Left ventricle myocardium superior (tissue), 1 donor: ENCODE results near the gene TIAM1. TPM values are rescaled to one million over a fixed set of nuclear protein-coding genes. Genes with fewer than 3 reads are reported as not detected.

Experiments used
- ATAC-seq: fragments of 200-7000 bp; cut with Tn5 transposase; one replicate; pipeline ENCODE4 v1.9.1; 2020; ENCODE audit warnings: mild to moderate bottlenecking, moderate library complexity
- DNase-seq: peaks from one replicate; pipeline ENCODE4 v3.0.0-alpha.2; 2020
- intact Hi-C: fragments of 100-400 bp; cut with micrococcal nuclease; formaldehyde crosslinking; loops from one replicate; pipeline ENCODE4 v1.11.0; 2022
- total RNA-seq: library from RNA; stranded (reverse); fragmentation: NEBNext Ultra II Directional; extraction: Animal tissue kit (Norgen Biotek cat#: 25700); gene quantifications from one replicate; pipeline ENCODE4 v1.2.1, GENCODE V29; 2021
- donor health status: DM: no; HTN: yes; CAD: no; lungs with severe emphysema.

Gene TIAM1
- total RNA-seq, 1 donor from 2014 or later = 1.8 TPM

DNA sequence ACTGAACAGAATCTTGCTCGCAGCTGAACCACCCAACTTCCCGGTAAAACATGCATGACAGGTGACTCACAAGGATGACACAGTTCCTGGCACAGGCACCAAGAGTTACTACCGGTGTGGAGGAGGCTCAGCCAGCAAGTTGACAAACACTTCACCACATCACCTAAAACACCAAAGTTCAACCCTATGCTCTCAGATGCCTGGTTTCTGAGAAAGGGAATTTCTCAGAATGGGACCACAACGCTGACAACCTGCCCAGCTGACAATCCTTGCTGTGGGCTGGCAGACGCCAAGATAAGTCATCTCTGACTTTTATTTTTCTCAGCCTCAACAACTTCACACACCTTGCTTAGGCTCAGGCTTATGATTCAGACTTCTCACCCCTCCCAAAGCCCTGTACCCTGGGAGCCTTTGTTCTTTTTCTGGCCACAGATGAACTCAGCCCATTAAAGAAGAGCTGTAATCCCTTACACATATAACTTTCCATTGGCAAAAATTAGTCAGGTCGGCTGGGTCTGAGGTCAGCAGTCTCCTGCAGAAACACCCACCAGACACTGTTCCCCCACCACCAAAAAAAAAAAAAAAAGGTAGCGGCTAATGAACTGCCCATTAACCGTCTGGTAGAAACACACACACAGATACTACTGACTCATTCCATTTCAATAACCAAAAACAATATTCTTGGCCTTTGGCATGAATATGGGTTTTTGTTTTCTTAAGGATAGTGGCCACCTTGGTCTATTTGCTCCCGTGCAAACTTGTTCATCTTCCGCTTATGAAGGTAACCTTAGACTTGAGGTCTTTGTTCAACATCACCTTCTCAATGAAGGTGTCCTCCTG, 10.8 kb upstream of the TIAM1 start:
- intact Hi-C loops = no loop called here
- no peak for ATAC-seq
- no peak for DNase-seq

GRCh38 chr21:31354122-31354521, 10.1 kb upstream of the TIAM1 start:
- intact Hi-C loops = no loop called here
- no peak for ATAC-seq
- DNase-seq = no peak

GRCh38 chr21:31352836-31353235, 8.8 kb upstream of the TIAM1 start:
- intact Hi-C loops = no loop called here
- no peak for DNase-seq
- ATAC-seq = no peak

DNA sequence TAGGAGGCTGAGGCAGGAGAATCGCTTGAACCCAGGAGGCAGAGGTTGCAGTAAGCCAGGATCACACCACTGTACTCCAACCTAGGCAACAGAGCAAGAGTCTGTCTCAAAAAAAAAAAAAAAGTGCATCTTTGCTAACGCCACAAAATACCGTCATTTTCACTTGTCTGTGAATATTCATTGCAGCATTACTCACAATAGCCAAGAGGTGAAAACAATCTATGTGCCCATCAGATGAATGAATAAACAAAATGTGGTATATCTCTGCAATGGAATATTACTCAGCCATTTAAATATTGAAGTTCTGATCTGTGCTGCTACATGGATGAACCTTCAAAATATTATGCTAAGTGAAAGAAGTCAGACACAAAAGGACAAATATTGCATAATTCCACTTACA, 7.9 kb upstream of the TIAM1 start:
- ATAC-seq (no peak), DNase-seq (no peak)
- intact Hi-C loops = no loop called here

- DNase-seq = no peak
- intact Hi-C loops = no loop called here
- ATAC-seq = no peak
Measured at GRCh38 chr21:31351438-31351837, 7.4 kb upstream of the TIAM1 start.

GRCh38 chr21:31349208-31349607, 5.1 kb upstream of the TIAM1 start:
- ATAC-seq = no peak
- intact Hi-C loops = no loop called here
- no peak for DNase-seq

DNA sequence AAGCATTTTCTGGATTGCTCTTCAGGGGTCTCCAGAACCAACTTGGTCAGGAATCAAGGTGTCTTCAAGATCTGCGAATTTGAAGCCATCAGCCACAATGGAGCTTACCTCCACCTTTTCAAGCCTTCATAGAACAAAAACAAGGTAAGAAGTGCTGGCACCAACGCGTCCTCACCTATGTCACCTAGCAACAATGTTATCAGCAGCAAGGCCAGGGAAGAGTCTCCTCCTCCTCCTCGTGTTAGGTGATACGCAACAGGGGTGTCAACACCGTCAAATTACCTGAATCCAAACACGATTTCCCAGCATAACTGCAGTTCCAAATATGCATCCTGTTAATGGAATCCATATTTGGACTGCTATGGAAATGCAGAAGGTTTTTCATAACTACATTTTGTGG, 4.1 kb upstream of the TIAM1 start:
- intact Hi-C loops = no loop called here
- no peak for ATAC-seq

DNA sequence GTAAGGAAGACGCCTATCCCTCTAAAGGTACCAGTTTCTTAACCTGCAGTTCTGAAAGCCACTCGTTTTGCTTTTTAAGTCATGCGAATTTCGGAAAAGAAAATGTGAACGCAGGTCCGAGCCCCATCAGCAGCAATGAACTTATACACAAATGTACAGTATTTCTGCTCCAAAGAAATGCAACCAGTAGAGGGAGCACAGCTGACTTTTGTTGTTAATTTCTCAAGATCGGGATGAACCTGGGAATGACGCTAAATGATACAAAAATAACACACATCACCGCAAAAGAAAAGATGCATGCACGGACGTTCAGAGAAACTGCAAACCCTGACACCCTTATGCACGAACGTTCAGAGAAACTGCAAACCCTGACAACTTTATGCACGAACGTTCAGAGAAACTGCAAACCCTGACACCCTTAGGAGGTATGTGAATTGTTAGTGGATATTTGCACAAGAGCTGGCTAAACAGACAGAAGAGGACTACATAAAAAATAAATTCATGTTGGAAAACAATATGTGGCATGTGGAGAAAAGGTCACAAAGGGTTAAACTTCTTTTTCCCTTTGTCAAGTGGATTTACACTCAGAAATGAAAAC, 3.5 kb upstream of the TIAM1 start:
- DNase-seq = no peak
- intact Hi-C loops = no loop called here
- ATAC-seq = no peak

More for the DNA sequence above, 4.1 kb upstream of the TIAM1 start:
- DNase-seq = no peak

DNA sequence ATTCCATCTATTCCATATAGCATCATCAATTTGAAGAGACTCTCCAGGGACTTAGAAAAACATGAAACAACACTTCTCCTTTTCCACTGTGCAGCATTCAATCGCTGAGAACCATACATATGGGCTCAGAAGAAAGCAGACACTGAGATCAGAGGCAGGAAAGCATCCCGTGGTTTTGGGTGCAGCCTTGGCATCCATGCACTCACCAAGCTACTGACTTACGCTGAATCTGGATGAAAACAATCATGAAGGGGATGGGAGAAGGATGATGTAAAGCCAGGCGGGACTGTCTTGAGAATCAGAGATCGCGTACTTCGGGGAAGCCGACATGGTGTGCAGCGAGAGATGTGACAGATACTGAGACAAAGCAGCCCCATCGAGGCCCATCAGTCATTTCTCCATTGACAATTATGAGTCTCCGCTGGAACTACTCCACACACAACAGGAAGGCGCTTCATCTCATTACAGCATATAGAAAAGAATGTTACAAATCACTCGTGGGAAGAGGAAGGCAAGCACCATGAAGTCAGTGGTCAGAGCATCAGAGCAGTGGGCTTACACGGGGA, 2.3 kb upstream of the TIAM1 start:
- ATAC-seq (no peak), DNase-seq (no peak)
- intact Hi-C loops = no loop called here

- no peak for ATAC-seq
- intact Hi-C loops = no loop called here
- DNase-seq = no peak
Measured at GRCh38 chr21:31345136-31345535, 1.1 kb upstream of the TIAM1 start.

- ATAC-seq (no peak), DNase-seq (no peak)
- intact Hi-C loops = no loop called here
Measured at GRCh38 chr21:31343030-31343510, 991 bp downstream of the TIAM1 start.

DNA sequence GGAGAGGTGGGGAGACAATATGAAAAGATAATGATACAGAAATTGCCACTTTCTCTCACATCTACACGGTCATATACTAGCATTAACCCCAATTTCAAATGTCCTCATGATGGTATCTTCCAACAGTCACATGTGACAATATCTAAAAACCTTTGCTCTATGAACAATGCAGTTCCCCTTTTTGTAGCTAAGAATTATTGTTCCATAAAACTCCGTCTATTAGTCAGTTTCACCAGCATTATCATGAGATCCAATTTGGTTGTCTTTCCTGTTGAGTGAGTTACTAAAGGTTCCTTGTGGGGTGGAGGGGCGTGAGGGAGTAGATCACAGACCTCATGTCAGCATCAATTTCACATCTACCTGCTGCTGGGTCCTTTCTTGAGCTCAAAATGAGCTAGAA, 1.7 kb downstream of the TIAM1 start:
- ATAC-seq (no peak), DNase-seq (no peak)
- intact Hi-C loops = no loop called here

DNA sequence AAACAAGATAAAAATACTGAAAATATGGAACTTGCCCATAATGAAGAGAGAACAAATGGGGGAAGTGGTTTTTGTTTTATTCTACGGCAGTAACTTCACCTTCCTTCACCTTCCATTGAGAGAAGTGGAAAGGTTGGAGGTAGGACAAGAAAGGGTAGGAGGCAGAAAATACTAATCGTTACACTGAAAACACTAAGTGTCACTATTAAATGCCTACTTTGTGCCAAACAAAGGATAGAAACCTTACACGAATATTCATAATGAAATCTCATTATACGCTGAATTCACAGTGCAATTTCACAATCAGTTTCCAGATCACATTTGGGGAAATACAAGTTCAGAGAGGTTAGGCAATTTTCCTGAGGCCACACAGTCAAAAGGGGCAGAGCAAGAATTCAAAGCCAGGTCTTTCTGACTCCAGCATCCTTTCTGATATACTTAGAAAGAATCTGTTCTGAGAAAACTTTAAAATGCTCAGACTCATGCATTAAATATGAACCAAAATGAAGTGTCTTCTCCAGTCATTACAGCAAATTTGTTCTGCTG, 3.0 kb downstream of the TIAM1 start:
- no peak for ATAC-seq
- no peak for DNase-seq
- intact Hi-C loops = no loop called here

DNA sequence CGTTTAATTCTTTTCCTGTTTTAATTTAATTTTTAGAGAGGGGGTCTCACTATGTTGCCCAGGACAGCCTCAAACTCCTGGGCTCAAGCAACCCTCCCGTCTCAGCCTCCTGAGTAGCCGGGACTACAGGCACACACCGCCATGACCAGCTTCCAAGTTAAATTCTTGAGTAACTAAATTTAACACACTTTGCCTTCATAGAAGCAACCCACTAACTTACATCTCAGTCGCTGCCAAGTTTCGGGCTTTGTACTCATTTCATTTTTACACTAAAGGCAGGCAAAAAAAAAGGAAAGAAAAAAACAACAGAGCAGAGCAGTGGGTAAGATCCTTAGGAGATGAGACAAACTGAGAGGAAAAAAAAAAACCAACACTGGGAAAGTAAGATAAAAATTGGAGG, 3.5 kb downstream of the TIAM1 start:
- intact Hi-C loops = no loop called here
- no peak for DNase-seq
- no peak for ATAC-seq

DNA sequence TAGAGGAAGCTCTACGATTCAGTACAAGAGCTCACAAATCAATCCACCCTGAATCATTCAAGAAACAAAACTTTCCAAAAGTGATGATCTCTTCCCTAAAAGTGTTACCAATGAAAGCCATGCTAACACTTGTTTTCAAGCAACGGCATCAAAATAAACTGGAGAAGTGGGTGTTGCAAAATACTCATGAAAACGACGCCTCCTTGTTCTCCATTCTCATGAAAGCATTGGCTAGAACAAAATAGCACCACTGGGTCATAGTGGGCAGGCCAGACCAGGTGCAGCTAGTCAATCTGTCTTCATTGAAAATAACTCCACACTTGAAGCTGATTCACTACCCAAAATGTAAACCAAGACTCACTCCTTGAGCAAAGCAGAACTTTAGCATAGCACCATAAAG, 4.3 kb downstream of the TIAM1 start:
- intact Hi-C loops = no loop called here
- ATAC-seq = no peak
- no peak for DNase-seq

DNA sequence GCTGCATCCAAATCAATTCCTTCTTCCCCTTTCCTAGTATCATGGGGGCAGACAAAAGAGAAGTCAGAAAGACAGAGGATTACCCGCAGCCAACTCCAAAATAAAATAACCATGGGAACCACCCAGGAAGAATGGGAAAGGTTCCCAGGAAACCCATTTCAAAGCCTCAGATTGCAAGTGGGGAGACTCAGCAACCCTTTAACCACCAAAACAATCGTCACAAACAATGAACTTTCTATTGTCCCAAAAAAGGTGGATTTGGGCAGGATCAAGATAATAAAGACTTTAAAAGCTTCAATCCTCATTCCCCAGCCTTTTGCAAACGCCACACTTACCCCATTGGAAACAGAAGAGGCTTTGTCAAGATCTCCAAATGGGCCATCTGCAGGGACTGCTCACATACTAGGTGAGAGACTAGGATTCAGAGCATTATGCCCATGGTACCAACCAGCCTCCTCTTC, 5.1 kb downstream of the TIAM1 start:
- no peak for DNase-seq
- intact Hi-C loops = no loop called here
- no peak for ATAC-seq

- intact Hi-C loops = no loop called here
- ATAC-seq (no peak), DNase-seq (no peak)
Measured at GRCh38 chr21:31337996-31338907, 5.8 kb downstream of the TIAM1 start.

- intact Hi-C loops = no loop called here
- no peak for ATAC-seq
- DNase-seq = no peak
Measured at GRCh38 chr21:31337086-31337485, 7.0 kb downstream of the TIAM1 start.

- intact Hi-C loops = no loop called here
- DNase-seq = no peak
Measured at GRCh38 chr21:31336739-31337040, 7.4 kb downstream of the TIAM1 start.

More at GRCh38 chr21:31336739-31337040, 7.4 kb downstream of the TIAM1 start:
- no peak for ATAC-seq
